Fibroblast of lung (primary cell): Measurements from ENCODE around the gene ABCD1. TPM values are rescaled to one million over a fixed set of nuclear protein-coding genes. Genes with fewer than 3 reads are reported as not detected.

Source experiments
- DNase-seq, 2 donors: peaks; one replicate each; pipeline versions ENCODE4 v3.0.0 to v3.0.0-alpha.2; 2010; ENCODE audit warnings: low read depth in 2 of 2
- H2AFZ ChIP-seq: 2 replicates; pipeline ENCODE4 v1.5.1; 2012; ENCODE audit warnings: low read length, control low read depth, inconsistent platforms
- H3K27ac ChIP-seq: 2 replicates; pipeline ENCODE4 v1.5.1; 2011; ENCODE audit warnings: low read length, control low read depth; ENCODE audit not compliant: insufficient read depth
- H3K27me3 ChIP-seq: 2 replicates; pipeline ENCODE4 v1.5.1; 2011; ENCODE audit warnings: mild to moderate bottlenecking, low read length; ENCODE audit not compliant: control insufficient read depth, insufficient read depth
- H3K36me3 ChIP-seq: 2 replicates; pipeline ENCODE4 v1.5.1; 2011; ENCODE audit warnings: low read length; ENCODE audit not compliant: control insufficient read depth, insufficient read depth
- H3K4me1 ChIP-seq: 2 replicates; pipeline ENCODE4 v1.5.1; 2011; ENCODE audit warnings: low read length; ENCODE audit not compliant: control insufficient read depth, insufficient read depth; ENCODE audit errors: extremely low read depth
- H3K4me2 ChIP-seq: 2 replicates; pipeline ENCODE4 v1.5.1; 2011; ENCODE audit warnings: low read length, control low read depth; ENCODE audit not compliant: insufficient read depth; ENCODE audit errors: extremely low read depth
- H3K4me3 ChIP-seq, 4 experiments: fragments of 200-600 bp in 1 of 4; sonication (generic) in 1 of 4; replicated peaks in 1 of 4; 2 replicates each; pipeline ENCODE4 v1.5.1; 2011 to 2016; ENCODE audit warnings: low read length in 4 of 4, low read depth in 3 of 4, mild to moderate bottlenecking in 3 of 4, control low read depth in 2 of 4, inconsistent platforms in 1 of 4, mixed read lengths in 1 of 4; ENCODE audit not compliant: insufficient read depth in 1 of 4; ENCODE audit errors: control extremely low read depth in 1 of 4
- H3K79me2 ChIP-seq: 2 replicates; pipeline ENCODE4 v1.5.1; 2012; ENCODE audit warnings: mild to moderate bottlenecking, low read length, inconsistent platforms; ENCODE audit not compliant: control insufficient read depth, insufficient read depth
- H3K9ac ChIP-seq: 2 replicates; pipeline ENCODE4 v1.5.1; 2011; ENCODE audit warnings: mild to moderate bottlenecking, low read length, control low read depth; ENCODE audit not compliant: insufficient read depth
- H3K9me3 ChIP-seq: 2 replicates; pipeline ENCODE4 v1.5.1; 2012; ENCODE audit warnings: low read depth, low read length; ENCODE audit not compliant: control insufficient read depth, insufficient read depth
- H4K20me1 ChIP-seq: 2 replicates; pipeline ENCODE4 v1.5.1; 2011; ENCODE audit warnings: low read length; ENCODE audit not compliant: control insufficient read depth, insufficient read depth; ENCODE audit errors: extremely low read depth
- EZH2 ChIP-seq: IDR thresholded peaks from 2 replicates; pipeline ENCODE4 v1.5.1; 2012; ENCODE audit warnings: low read length, control low read depth, mild to moderate bottlenecking; ENCODE audit errors: missing control alignments
- polyA plus RNA-seq, 2 donors: library from polyadenylated mRNA; depleted of rRNA in 1 of 2; stranded (reverse) in 1 of 2; unstranded in 1 of 2; fragments of >200 nt; gene quantifications; 2 replicates each; pipeline ENCODE4 v1.2.1, GENCODE V29; 2011 to 2012; ENCODE audit warnings: missing spikeins in 1 of 2
- total RNA-seq: library from RNA; depleted of rRNA; stranded (reverse); fragments of >200 nt; gene quantifications from 2 replicates; pipeline ENCODE4 v1.2.1, GENCODE V29; 2014
- TF ChIP-seq, protein P1 (sequence below), 2 donors: IDR thresholded peaks in 1 of 2; conservative IDR thresholded peaks in 1 of 2; 1 replicate in 1 of 2; 2 replicates in 1 of 2; pipeline ENCODE4 v1.5.1; 2011 to 2012; ENCODE audit warnings: low read length in 2 of 2, control low read depth in 1 of 2, inconsistent platforms in 1 of 2, low read depth in 1 of 2, mild to moderate bottlenecking in 1 of 2

ABCD1 gene
- total and polyA plus RNA-seq, 2 donors (not counting 1 experiment from before 2014, with no cell fraction given): 4.0 to 12.7 TPM

DNA sequence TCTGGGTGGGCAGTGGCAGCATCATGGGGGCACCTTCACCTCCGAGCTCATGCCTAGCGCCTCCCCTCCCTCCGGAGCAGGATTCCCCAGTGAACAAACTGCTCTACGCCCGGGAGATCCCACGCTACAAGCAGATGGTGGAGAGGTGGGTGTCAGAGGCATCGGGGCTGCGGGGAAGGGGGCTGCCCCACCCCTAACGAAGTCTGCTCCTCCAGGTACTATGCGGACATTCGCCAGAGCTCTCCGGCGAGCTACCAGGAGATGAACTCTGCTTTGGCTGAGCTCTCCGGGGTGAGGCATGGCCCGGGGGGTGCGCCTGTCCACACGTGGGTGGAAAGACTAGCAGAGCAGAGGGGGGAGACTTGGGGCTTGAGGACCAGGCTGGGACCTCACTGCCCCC is 53.5 kb downstream of the ABCD1 start:
- Histone ChIP-seq H3K9ac (no peak overlapping the region), H3K4me3 (no peak overlapping the region), H3K27me3 (no peaks in the 10 kb centered on the region), H3K4me2 (no peak overlapping the region), H3K79me2 (no peaks in the 10 kb centered on the region), H4K20me1 (no peaks in the 10 kb centered on the region), H2AFZ (no peak overlapping the region), H3K4me1 (no peaks in the 10 kb centered on the region), H3K36me3 (no peaks in the 10 kb centered on the region), H3K9me3 (no peaks in the 10 kb centered on the region), H3K27ac (no peak overlapping the region)
- no peak for DNase-seq
- TF ChIP-seq, protein P1, sequence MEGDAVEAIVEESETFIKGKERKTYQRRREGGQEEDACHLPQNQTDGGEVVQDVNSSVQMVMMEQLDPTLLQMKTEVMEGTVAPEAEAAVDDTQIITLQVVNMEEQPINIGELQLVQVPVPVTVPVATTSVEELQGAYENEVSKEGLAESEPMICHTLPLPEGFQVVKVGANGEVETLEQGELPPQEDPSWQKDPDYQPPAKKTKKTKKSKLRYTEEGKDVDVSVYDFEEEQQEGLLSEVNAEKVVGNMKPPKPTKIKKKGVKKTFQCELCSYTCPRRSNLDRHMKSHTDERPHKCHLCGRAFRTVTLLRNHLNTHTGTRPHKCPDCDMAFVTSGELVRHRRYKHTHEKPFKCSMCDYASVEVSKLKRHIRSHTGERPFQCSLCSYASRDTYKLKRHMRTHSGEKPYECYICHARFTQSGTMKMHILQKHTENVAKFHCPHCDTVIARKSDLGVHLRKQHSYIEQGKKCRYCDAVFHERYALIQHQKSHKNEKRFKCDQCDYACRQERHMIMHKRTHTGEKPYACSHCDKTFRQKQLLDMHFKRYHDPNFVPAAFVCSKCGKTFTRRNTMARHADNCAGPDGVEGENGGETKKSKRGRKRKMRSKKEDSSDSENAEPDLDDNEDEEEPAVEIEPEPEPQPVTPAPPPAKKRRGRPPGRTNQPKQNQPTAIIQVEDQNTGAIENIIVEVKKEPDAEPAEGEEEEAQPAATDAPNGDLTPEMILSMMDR (conservative IDR thresholded peaks at IDR 0.05 in 1 of 2, IDR thresholded peaks at IDR 0.05 in 1 of 2; ENCODE audit: low read depth in 1 of 2, low read length in 2 of 2): no peak
- TF ChIP-seq EZH2: no peak

DNA sequence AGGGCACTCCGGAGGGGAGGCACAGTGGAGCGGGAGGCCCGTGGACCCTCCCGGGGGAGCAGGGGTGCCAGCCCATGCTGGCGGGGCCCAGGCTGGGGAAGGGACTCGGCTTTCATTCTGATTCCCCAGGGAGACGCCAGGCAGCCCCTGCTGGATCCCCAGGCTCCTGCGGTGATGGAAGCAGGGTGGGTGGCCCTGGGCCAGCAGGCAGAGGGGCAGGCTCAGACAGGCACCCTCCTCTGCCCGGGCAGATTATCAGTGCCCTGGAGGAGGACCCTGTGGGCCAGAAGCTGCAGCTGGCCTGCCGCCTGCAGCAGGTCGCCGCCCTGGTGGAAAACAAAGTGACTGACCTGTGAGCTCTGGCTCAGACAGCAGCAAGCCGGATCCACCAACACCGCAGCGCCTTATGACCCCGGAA is 54.0 kb downstream of the ABCD1 start:
- Histone ChIP-seq H3K9me3 (no peaks in the 10 kb centered on the region), H3K27ac (no peak overlapping the region), H3K36me3 (no peaks in the 10 kb centered on the region), H4K20me1 (no peaks in the 10 kb centered on the region), H3K4me1 (no peaks in the 10 kb centered on the region), H3K79me2 (no peaks in the 10 kb centered on the region), H3K9ac (no peak overlapping the region), H3K4me2 (no peak overlapping the region), H3K4me3 (no peak overlapping the region), H3K27me3 (no peaks in the 10 kb centered on the region), H2AFZ (no peak overlapping the region)
- no peak for DNase-seq
- TF ChIP-seq, protein P1 (conservative IDR thresholded peaks at IDR 0.05 in 1 of 2, IDR thresholded peaks at IDR 0.05 in 1 of 2; ENCODE audit: low read depth in 1 of 2, low read length in 2 of 2): no peak
- TF ChIP-seq EZH2: no peak

DNA sequence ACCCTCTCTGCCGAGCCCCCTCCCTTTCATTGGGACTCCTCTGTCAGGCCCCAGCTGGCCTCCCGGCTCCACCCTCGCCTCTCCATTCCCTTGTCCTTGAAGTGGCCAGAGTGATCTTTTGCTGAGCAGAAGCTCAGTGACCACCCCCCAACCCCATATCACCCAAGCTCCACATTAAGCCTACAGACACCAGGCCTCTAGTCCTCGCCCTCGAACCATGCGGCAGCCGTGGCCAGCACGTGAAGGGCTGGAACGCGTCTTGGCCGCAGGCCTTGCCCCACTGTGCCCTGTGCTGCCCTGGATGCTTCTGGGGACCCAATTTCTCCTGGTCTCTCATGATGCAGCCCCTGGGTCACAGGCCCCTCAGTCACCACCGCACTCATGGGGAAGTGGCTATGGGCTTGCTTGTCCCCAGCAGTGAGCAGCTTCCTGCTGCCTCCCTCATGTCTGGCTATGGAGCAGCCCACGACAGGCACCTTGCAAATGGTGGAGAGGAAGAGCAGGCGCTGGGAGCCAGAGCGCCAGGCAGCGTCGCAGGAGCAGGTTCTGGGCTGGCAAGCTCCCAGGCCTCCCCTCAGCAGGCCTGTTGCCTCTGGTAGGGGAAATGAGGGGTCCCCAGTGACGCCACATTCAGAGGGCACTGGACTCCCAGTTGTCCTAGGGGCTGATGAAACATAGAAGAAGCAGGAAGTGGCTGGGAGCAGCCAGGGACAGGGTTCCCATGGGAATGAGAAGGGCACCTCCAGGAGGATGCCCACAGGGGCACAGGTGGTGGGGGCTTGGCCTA is 55.4 kb downstream of the ABCD1 start:
- no peaks in the 10 kb centered on the region for H3K4me1 ChIP-seq
- H3K79me2 ChIP-seq: no peaks in the 10 kb centered on the region
- H3K36me3 ChIP-seq: no peaks in the 10 kb centered on the region
- H3K27ac ChIP-seq: no peak overlapping the region
- no peak overlapping the region for H3K9ac ChIP-seq
- no peaks in the 10 kb centered on the region for H3K9me3 ChIP-seq
- no peaks in the 10 kb centered on the region for H3K27me3 ChIP-seq
- no peak overlapping the region for H3K4me2 ChIP-seq
- TF ChIP-seq, protein P1 (conservative IDR thresholded peaks at IDR 0.05 in 1 of 2, IDR thresholded peaks at IDR 0.05 in 1 of 2; ENCODE audit: low read depth in 1 of 2, low read length in 2 of 2): no peak
- TF ChIP-seq EZH2: no peak
- no peak overlapping the region for H2AFZ ChIP-seq
- no peaks in the 10 kb centered on the region for H4K20me1 ChIP-seq
- DNase-seq: no peak
- H3K4me3 ChIP-seq: no peak overlapping the region
